H1 (cell line): ENCODE results near the gene GEMIN7. TPM values are rescaled to one million over a fixed set of nuclear protein-coding genes. Genes with fewer than 3 reads are reported as not detected.

Experiments
- BACH1 ChIP-seq: IDR thresholded peaks from 2 replicates; pipeline ENCODE4 v1.6.1; 2012; ENCODE audit warnings: low read length, improper control_type of control experiment
- BRCA1 ChIP-seq: IDR thresholded peaks from 2 replicates; pipeline ENCODE4 v1.6.1; 2012; ENCODE audit warnings: low read depth, low read length, improper control_type of control experiment
- CBX8 ChIP-seq: fragments of 300-800, 300-1000 bp; sonication (generic); IDR thresholded peaks from 2 replicates; pipeline ENCODE4 v1.7.1; 2016; ENCODE audit warnings: low read depth, low read length, borderline replicate concordance
- GABPA ChIP-seq: IDR thresholded peaks from 2 replicates; pipeline ENCODE4 v1.6.1; 2011; ENCODE audit warnings: mild to moderate bottlenecking, low read length, moderate library complexity, borderline replicate concordance; ENCODE audit not compliant: insufficient read depth
- polyA plus RNA-seq, 7 experiments: library from polyadenylated mRNA; depleted of rRNA in 3 of 7; stranded (reverse) in 5 of 7; unstranded in 2 of 7; fragments of >200 nt in 5 of 7; fragments of 200-250 nt in 2 of 7; gene quantifications; 1 replicate in 5 of 7; 2 replicates in 1 of 7; 4 replicates in 1 of 7; pipeline versions ENCODE4 v1.2.1 to v1.2.3, GENCODE V29; 2011 to 2013; ENCODE audit warnings: missing spikeins in 2 of 7, mixed read lengths in 2 of 7
- total RNA-seq: library from RNA; stranded (reverse); fragmentation: NEBNext Ultra II Directional; extraction: Animal tissue kit (Norgen Biotek cat#: 25700); gene quantifications from 2 replicates; pipeline ENCODE4 v1.2.1, GENCODE V29; 2021
- TF ChIP-seq, protein P1 (sequence below): IDR thresholded peaks from 2 replicates; pipeline ENCODE4 v1.6.1; 2011; ENCODE audit warnings: low read length, improper control_type of control experiment
- TF ChIP-seq, protein P2 (sequence below): IDR thresholded peaks from 2 replicates; pipeline ENCODE4 v1.6.1; 2011; ENCODE audit warnings: low read depth, mild to moderate bottlenecking, low read length; ENCODE audit not compliant: insufficient read depth

GEMIN7 gene
- total and polyA plus RNA-seq, 2 of the 8 experiments (the other 6 are each of a cell fraction or from before 2014, with no cell fraction given), result 48.0 to 91.6 TPM

DNA sequence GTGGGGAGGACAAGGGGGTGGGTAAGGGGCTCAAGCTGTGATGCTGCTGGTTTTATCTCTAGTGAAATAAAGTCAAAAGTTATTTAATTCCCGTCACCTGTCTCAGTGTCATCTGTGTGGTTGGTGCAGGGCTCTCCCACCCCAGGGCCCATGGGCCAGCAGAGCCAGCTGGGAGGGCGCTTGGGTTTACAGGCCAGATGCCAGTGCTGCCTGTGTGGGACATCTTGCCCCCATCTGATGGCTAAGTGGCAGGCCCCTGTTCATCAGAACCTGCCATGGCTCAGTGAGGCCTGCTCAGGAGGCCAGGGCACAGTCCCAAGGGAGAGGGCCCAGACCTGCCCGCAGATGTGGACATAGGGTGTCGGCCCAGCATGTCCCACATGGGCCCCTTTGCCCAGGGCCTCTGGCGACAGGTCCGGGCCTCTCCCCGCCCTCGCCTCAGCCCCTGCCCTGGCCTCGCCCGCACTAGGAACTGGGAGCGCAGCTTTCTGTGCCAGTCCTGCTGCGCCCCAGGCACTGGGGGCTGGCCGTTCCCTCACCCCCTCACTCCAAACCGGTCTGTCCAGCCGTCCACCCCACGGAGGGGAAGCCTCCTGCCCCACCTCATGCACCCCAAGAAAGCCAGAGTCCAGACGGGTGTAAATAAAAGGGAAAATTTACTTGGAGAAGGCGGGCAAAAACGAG, 8.1 kb upstream of the GEMIN7 start (continued):
- TF ChIP-seq GABPA (no peak), CBX8 (no peak), BRCA1 (no peak), BACH1 (no peak)
- TF ChIP-seq, protein P1, sequence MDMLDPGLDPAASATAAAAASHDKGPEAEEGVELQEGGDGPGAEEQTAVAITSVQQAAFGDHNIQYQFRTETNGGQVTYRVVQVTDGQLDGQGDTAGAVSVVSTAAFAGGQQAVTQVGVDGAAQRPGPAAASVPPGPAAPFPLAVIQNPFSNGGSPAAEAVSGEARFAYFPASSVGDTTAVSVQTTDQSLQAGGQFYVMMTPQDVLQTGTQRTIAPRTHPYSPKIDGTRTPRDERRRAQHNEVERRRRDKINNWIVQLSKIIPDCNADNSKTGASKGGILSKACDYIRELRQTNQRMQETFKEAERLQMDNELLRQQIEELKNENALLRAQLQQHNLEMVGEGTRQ, result no peak
- TF ChIP-seq, protein P2, sequence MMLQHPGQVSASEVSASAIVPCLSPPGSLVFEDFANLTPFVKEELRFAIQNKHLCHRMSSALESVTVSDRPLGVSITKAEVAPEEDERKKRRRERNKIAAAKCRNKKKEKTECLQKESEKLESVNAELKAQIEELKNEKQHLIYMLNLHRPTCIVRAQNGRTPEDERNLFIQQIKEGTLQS, result no peak
